ENCODE measurements around the gene KHDRBS2. TPM values are rescaled to one million over a fixed set of nuclear protein-coding genes. Genes with fewer than 3 reads are reported as not detected.
A peak's percentile ranks its signal among the peaks of the same experiment; 100 is the strongest.

KHDRBS2 gene
- total RNA-seq, 1 experiment from 2014 or later, result not detected

DNA sequence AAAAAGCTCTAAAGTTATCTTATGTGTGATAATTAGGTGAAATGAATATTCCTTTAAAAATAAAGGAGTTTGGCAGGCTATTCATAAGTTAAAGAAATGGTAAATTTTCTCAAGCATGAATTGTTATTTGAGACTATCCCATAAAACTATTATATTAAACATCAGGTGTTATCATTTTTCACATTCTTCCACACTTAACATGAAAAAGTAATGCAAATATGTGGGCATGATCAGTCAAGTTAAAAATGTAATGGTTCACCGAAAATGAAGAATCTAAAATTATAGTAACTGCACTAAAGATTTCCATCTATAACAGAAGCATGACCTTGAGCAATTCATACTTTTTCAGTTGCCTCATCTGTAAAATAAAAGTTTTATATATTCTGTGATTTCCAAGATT, 110.8 kb downstream of the KHDRBS2 start:
- no peak for DNase-seq (ENCODE audit: low spot score)

- DNase-seq (ENCODE audit: low spot score), result no peak
Measured at GRCh38 chr6:62174548-62174947, 111.5 kb downstream of the KHDRBS2 start.

GRCh38 chr6:62167736-62168135, 118.3 kb downstream of the KHDRBS2 start:
- DNase-seq (ENCODE audit: low spot score), result no peak

- DNase-seq (ENCODE audit: low spot score), result no peak
Measured at GRCh38 chr6:62162858-62163257, 123.2 kb downstream of the KHDRBS2 start.

DNA sequence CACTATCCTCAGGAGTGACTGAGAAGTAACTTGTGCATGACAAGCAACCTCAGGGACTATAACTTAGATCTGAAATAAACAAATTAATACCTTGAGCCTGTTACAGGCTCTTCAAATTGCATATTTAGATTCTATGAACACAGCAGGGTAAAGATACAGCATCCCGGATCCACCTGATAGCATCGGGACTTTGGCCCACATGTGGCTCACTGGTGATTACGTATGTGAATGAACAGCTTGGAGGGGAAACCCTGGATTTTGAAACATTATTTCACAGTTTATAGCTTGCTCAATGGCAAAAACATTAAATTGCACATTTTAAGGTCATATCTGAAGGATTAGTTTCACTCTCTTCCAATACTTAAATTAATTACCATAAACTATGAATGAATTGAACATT, 133.2 kb downstream of the KHDRBS2 start:
- DNase-seq (ENCODE audit: low spot score), result no peak

GRCh38 chr6:62150048-62150663, 135.9 kb downstream of the KHDRBS2 start:
- DNase-seq (ENCODE audit: low spot score), result peak; percentile 38

DNA sequence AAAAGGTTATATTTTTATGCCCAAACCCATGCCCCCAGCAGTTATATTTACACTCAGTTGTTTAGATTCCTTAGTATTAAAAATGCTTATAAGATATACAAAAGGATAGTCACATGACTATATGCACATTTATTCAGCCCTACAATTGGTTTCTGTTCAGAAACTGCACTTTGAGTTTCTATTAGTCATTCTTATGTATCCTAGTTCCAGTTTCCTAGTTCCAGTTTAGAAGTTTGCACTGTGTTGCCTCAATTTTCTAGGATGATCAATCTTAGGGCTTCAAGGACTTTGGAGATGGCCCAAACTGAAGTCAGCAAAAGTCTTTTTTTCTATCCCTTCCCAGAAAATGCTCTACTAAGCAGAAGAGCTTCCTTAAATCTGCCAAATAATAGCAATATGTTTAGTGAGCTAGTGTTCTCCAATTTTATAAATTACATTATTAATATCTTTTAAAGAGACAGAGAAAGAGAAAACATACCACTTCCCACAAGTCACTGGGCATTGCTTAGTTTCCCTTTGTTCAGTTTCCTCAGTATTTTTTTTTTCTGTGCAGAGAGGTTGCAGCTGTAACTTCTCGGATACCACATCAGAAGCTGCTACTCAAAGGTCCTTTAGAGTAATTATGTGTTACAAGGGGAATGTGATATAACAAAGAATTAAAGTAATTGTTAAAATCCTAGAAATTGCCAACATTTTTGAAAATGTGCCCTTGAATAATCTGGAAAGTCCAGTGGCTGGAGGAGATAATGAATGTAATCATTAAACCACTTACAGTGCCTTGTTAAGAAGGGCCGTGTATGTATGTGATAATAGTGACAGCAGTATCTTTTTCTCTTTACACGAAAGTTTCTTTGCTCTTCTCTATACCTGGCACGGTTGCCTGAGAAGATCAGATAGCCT, 138.8 kb downstream of the KHDRBS2 start:
- DNase-seq (ENCODE audit: low spot score), result no peak

DNA sequence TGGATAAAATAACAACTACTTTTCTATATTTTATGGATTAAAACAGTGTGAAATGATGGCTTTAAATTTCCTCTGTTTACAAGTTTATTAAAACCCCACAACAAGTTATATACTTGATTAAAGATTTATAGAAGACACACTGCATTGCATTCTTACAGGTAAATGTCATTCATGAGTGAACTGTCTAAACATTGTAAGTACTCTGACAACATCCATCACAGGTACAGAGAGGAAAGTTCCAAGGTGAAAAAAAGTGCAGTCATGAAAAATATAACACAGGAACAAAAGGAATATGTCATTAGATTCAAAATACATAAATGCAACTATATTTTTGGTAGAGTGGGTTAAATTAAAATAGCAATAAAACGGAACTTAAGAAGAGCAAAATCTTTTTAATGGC, 156.9 kb downstream of the KHDRBS2 start:
- DNase-seq (ENCODE audit: low spot score), result no peak

- no peak for DNase-seq (ENCODE audit: low spot score)
Measured at GRCh38 chr6:62119401-62119800, 166.6 kb downstream of the KHDRBS2 start.

GRCh38 chr6:62103186-62103859, 182.7 kb downstream of the KHDRBS2 start:
- DNase-seq (ENCODE audit: low spot score), result no peak

DNA sequence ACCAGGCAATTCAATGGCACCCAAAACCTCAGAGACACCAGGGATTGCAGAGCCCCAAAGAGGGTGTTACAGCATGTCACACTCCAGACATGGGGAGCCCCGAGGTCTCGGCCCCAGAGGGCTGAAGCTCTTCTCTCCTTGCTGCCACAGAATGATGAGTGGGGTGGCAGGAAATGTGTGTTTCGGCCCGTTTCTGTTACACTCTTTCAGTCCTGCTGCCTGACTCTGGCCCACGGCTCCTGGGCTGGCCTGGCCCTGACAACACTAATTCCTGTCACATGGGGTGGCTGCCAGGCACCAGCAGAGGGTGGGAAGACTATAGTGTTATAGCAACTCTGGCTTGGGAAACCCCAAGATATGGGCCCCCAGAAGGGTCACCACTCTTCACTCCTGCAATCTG, 183.6 kb downstream of the KHDRBS2 start:
- no peak for DNase-seq (ENCODE audit: low spot score)

DNA sequence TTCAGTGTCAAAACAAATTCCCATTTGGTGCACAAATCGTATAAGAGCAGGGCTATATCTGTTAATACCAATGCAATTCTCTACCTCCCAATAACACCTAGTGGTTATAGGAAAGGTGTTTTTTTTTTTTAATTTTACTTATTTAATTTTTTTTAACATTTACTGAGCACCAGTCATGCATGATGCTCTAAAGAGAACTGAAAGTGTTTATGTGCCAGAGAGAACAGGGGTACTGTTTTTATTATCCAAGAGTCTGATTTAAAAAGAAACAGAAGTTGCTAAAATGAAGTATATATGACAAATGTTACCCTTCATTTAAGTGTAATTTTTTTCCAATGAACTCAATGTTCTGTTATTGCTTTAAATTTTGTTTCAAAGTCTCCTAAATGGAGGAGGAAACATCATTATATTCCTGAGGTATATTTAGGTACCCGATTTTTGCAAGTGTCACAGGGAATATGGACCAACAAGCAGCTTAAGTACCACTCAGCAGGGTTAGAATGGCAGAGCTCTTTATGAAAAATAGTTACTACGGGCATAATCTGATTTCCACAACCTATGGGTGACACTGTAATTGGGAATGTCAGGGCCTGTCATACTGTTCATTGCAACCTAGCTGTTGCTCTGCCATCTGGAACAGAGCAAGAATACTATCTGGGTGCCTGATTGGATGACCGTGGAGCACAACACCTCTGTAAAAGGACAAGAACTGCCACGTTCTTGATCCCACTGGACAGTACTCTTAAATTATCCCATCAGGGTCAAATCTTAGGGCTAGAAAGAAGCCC, 195.4 kb downstream of the KHDRBS2 start:
- no peak for DNase-seq (ENCODE audit: low spot score)

- no peak for DNase-seq (ENCODE audit: low spot score)
Measured at GRCh38 chr6:62089781-62090180, 196.2 kb downstream of the KHDRBS2 start.

DNA sequence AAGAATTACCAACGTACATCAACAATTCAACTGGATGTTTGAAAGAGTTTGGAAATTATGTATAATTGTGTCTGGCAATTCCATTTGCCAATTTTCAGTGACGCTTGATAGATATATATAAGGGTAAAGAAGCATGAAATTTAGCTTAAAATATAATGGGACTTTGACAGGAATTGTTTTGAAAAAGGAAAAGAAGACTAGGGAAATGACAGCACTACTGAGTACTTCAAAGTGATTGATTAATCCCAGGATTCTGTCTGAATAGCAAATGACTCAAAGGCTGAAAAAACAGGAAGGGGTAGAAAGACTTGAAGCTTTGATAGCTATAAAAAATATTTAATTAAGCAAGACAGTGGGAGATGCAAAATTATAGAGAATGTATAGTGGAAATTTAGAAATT, 200.0 kb downstream of the KHDRBS2 start:
- no peak for DNase-seq (ENCODE audit: low spot score)

- no peak for DNase-seq (ENCODE audit: low spot score)
Measured at GRCh38 chr6:62075869-62076268, 210.2 kb downstream of the KHDRBS2 start.

- DNase-seq (ENCODE audit: low spot score), result no peak
Measured at GRCh38 chr6:62059901-62060300, 226.1 kb downstream of the KHDRBS2 start.

GRCh38 chr6:62057300-62057699, 228.7 kb downstream of the KHDRBS2 start:
- DNase-seq (ENCODE audit: low spot score), result no peak

GRCh38 chr6:62045502-62045901, 240.5 kb downstream of the KHDRBS2 start:
- no peak for DNase-seq (ENCODE audit: low spot score)

- no peak for DNase-seq (ENCODE audit: low spot score)
Measured at GRCh38 chr6:62043084-62043483, 242.9 kb downstream of the KHDRBS2 start.

DNA sequence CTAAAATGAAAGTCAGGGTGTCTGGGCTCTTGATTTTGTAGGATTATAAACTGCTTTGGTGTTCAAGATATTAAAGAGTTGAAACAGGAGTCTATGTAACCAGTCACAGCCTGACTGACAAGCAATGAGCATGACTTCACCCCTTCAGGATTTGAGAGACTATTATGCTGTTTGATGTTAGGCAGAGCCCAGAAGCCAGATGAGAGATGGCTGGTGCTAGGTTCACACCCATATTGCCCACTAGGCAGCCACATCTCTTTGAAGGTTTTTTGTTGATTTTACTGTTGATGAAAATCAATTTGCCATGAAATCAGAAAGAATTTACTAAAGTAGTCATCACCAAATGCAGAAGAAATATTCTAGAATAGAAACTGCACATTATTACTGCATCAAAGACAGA, 243.6 kb downstream of the KHDRBS2 start:
- no peak for DNase-seq (ENCODE audit: low spot score)

- no peak for DNase-seq (ENCODE audit: low spot score)
Measured at GRCh38 chr6:62039605-62040004, 246.4 kb downstream of the KHDRBS2 start.

- no peak for DNase-seq (ENCODE audit: low spot score)
Measured at GRCh38 chr6:62037445-62037844, 248.6 kb downstream of the KHDRBS2 start.
